HK-2 (cell line): ENCODE measurements around the gene RIN3.
A peak's percentile ranks its signal among the peaks of the same experiment; 100 is the strongest.
"Not testable (repeated sequence)": the region's sequence is repeated elsewhere in the genome, so short reads cannot be mapped to it uniquely, and the experiment has no call there.

Source experiments
- DNase-seq: peaks from one replicate; pipeline ENCODE4 v3.0.0-alpha.2; 2018; ENCODE audit not compliant: unreplicated experiment

RIN3 gene

DNA sequence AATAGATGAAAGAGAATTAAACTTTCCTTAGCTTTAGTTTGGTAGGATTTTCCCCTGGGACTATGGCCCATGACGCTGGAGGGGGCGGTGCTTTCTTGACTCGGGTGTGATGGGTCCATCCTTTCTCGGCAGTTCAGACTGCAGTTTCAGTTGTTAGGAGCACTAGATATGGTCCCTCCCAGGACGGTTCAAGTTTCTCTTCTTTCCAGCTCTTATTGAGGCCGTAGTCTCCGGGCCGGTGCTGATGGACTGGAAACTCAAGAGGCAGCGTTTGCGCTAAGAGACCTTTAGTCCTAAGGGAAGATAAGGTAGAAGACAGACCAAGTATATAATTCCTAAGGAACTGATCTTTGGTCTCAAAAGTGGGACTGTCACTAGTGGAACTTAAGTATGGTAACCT lies 111.2 kb downstream of the RIN3 start:
- no peak for DNase-seq

DNA sequence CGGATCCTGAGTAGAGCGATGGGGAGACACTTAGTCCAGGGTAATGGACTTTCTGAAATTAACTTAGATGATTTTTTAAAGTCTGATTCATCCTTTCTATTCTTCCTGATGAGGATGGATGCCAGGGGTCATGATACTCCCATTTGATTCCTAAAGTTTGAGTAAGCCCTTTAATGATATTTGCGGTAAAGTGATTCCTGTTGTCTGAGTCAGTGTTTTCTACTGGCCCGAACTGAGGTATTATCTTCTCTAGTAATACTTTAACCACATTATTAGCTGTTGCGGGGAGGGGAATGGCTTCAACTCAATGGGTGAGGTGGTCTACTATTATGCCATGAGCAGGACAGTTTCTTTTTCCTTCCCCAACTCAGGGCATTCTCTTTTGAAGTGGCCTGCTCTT lies 111.6 kb downstream of the RIN3 start:
- peak; percentile 30 for DNase-seq

DNA sequence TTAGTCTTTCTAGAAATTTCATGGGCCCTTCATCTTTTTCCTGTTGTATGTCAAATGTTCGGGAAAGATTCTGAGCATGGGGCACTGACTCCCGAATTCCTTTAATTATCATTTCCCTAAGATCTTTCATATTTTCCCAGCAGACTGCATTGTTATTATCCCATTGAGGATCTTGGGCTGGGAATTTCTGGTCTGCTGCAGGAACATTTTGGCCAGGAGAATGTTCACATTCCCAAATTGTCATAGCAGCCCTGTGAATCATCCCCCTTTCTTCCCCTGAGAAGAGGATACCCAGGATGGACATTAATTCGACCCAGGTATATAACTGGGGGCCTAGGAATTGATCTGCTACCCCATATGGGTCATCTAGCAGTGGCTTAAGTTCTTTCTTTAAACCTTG lies 112.5 kb downstream of the RIN3 start:
- no peak for DNase-seq

GRCh38 chr14:92627707-92628215 lies 114.2 kb downstream of the RIN3 start:
- no peak for DNase-seq

DNA sequence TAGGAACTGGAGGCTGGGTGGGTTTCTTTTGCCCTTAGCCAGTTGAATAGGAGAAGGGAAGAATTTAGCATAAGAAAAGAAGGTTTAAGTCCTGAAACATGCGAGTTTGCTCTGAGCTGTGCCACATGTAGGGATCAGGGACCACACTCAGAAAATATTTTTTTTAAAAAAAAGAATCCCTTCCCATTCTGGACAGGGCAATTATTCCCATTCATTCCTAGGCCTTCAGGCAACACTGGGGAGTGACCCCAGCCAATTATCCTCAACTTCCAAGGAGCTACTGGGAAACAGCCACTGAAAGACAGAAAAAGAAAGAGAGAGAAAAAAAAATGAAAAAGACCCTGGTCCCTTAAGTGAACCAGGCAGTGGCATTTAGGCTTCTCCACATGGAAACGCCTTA lies 115.1 kb downstream of the RIN3 start:
- no peak for DNase-seq

DNA sequence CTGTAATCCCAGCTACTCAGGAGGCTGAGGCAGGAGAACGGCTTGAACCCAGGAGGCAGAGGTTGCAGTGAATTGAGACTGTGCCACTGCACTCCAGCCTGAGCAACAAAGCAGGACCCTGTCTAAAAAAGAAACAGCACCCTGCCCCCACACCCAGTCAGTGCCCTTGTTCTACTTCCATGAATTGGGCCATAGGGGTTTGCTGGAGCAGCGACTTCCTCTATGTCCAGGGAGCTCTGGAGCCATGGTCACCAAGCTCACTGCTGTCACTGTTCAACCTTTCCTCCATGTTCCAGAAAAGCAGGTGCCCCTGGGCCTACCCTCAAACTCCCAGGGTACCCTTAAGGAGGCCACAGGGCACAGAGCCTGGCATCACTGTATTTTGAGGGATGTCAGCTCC lies 116.8 kb downstream of the RIN3 start:
- no peak for DNase-seq

GRCh38 chr14:92631098-92631497 lies 117.5 kb downstream of the RIN3 start:
- DNase-seq = no peak

DNA sequence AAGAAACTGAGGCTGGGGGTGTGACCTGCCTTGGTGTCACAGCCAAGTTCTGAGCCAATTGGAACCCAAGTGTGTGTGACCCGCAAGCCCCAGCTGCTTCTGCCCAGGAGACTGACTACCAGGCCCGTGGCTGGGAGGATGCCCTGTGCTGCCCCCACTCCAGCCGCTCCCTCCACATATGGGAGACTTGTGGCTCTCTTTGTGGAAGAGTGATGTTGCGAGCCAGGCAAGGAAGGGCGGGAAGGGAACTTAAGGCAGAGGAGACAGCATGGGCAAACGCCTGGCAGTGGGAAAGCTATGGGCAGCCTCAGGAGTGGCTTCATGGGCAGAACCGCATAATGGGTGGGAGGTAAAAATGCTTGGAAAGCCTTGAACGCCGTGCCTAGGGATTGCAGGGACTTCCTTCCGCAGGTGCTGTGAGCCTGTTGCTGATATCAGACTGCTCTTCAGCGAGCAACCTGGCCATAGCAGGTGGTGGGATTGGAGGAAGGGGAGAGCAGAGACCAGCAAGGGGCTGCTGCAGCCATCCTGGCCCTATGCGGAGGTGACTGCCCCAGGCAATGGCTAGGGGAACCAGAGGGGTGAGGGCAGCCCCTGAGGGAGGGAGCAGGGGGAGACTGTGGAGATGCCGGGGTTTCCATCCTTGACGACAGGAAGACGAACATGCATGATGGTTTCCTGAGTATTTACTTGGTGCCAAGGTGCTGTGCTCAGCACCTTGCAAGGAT lies 119.1 kb downstream of the RIN3 start:
- DNase-seq = no peak

DNA sequence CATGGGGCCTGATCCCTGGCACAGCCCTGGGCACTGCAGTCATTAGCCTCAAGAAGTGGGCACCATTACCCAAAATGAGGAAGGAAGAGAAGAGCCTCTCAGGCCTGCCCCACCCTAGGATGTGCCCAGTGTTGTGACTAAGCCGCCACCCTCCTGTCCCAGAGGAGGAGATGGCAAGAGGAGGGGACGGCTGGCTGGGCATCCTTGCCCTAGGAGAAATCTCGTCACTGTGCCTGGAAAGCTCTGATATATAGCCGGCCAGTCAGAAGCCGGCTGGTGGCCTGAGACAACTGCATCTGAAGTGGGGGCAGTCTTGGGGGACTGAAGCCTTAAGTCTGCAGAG lies 119.7 kb downstream of the RIN3 start:
- DNase-seq = no peak

DNA sequence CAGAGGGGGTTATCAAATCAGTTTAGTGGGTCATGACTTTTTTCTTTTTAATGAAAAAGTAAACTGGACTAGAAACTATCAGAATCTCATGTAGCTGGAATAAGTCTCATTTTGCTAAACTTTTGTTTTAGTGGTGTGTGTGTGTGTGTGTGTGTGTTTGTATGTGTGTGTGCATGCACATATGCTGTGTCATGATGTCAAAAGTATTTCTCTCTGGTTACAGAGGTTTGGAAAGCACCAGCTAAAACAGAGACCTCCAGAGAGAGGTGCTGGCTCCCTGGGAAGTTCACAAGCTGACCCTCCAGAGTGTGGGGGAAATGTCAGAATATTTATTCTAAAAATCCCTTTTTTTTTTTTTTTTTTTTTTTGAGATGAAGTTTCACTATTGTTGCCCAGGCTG lies 120.1 kb downstream of the RIN3 start:
- no peak for DNase-seq

DNA sequence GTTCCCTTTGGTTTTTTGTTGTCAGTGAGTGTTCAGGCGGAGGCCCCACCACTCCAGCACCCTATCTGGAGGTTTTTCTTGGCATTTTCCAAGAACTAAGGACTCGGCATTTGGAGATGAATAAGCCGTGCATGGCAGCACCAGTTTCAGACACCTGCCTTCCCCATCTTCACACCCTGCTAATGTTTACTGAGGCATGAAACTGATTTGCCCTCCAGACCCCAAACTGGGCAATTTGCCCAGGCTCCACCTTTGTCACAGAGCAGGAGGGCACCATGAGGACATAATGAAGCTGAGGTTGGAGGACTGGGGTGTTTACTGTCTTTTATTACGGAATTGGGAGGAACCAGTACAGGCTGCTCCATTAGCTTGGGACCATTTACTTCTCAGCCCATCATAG lies 121.5 kb downstream of the RIN3 start:
- no peak for DNase-seq

- DNase-seq = no peak
Observed at GRCh38 chr14:92635896-92636295, 122.3 kb downstream of the RIN3 start.

DNA sequence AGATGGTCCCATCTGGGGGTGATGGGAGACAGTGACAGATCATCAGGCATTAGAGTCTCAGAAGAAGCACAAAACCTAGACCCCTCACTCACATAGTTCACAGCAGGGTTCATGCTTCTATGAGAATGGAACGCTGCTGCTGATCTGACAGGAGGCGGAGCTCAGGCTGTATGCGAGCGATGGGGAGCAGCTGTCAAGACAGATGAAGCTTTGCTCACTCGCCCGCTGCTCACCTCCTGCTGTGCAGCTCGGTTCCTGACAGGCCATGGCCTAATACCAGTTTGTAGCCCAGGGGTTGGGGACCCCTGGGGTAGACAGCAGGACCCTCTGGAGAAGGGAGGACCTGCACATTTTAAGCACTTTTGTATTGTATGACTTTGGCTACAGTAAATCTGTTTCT lies 123.6 kb downstream of the RIN3 start:
- no peak for DNase-seq

GRCh38 chr14:92637864-92638263 lies 124.3 kb downstream of the RIN3 start:
- no peak for DNase-seq

DNA sequence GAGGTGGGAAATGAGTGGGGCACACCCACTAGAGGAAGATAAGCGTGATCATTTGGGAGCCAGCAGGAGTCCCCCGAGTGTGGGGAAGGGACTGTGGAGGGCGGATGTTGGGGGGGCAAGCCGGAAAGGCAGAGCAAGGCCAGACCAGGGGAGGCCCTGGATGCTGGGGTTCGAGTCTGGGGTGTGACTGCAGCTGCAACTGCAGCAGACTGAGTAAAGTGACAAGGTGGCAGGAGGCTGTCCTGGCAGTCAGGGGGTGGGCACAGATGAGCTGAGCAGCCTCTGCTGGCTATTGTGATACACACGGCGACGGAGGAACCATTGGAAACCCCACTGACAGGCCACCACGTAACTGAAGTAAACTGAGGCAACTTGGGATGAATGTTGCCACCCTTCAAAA lies 124.7 kb downstream of the RIN3 start:
- DNase-seq = no peak

- DNase-seq = no peak
Observed at GRCh38 chr14:92638904-92639303, 125.3 kb downstream of the RIN3 start.

DNA sequence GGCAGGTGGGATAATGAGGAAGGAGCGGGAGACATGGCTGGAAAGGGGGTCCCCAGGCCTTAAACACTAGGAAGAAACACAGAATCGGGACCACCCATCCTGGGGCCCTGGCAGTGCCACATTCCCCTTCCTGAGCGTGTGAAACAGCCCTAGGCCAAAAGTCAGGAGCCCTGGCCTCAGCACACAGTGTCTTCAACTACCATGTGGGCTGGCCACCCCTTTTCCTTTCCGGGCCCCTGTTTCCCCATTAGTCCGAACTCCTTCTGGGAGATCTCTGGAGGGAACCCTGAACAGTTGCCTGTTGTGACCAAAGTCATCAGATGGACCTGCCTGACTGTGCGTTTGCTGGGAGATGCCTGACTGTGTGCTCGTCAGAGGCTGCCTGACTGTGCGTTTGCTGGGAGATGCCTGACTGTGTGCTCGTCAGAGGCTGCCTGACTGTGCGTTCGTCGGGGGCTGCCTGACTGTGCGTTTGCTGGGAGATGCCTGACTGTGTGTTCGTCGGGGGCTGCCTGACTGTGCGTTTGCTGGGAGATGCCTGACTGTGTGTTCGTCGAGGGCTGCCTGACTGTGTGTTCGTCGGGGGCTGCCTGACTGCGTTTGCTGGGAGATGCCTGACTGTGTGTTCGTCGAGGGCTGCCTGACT lies 126.0 kb downstream of the RIN3 start:
- not testable (repeated sequence) for DNase-seq

- no peak for DNase-seq
Observed at GRCh38 chr14:92641306-92641705, 127.7 kb downstream of the RIN3 start.

- peak; percentile 54 for DNase-seq
Observed at GRCh38 chr14:92644171-92644969, 130.8 kb downstream of the RIN3 start.

DNA sequence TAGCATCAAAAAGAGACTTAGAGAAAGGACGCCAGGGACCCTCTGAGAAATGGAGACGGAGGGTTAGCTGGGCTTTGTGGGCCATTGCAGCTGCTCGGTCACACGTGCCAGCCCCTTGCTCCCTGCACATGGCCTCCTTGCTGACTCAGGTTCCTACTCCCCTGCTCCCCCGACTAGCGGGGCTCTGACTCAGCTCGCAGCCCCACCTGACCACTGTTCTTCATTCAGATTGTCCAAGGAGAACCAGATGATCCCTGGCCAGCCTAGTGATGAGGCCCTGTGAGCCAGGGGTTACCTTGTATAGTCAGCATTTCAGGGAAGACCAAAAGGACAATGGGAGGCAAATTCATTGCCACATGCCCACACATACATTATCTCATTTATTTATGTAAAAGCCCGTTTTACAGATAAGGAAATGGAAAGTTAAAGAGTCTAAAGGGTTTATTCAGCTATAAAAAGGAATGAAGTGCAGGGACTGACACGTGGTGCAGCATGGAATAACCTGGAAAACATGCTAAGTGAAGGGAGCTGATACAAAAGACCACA lies 131.5 kb downstream of the RIN3 start:
- DNase-seq = no peak

DNA sequence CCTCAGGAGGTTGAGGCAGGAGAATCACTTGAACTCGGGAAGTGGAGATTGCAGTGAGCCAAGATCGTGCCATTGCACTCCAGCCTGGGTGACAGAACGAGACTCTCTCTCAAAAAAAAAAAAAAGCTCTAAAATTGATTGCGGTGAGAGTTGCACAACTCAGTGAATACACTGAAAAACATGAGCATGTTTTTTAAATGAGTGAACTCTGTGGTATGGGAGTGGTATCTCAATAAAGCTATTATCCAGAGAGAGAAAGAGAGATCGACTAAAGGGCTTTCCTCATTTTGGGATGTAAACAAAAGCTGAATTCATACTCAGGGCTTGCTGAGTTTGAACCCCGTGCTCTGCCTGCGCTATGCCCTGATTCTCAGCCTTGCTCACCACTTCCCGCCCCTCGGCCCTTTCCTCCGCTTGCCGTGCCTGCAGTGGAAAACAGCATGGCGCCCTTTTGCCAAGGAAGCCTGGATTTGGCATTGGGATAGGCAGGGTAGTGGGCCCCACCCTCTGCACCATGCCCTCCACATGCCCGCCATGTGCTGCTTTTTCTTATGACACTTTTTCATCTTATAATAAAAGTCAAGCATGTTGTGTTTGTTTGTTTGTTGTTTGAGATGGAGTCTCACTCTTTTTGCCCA lies 132.4 kb downstream of the RIN3 start:
- no peak for DNase-seq
